ENCODE measurements around the gene PDE4B.

Gene PDE4B

GRCh38 chr1:65910432-65910831 is 117.7 kb downstream of the PDE4B start:
- Histone ChIP-seq H3K4me3 (ENCODE audit: low read length) (no peak overlapping the region), H3K9me3 (ENCODE audit: control insufficient read depth, insufficient read depth, low read length) (no peaks in the 10 kb centered on the region), H3K27ac (ENCODE audit: low read length) (no peak overlapping the region), H3K27me3 (ENCODE audit: control insufficient read depth, insufficient read depth, low read length) (no peaks in the 10 kb centered on the region), H3K36me3 (ENCODE audit: control insufficient read depth, insufficient read depth, low read length) (no peaks in the 10 kb centered on the region), H3K4me1 (ENCODE audit: control insufficient read depth, insufficient read depth, low read length) (0 out of 2 replicates have a peak, but pooled peaks cover 1% of the 10 kb centered on the region)
- DNase-seq (ENCODE audit: low read depth, low spot score), result no peak
- no CpG with 5 or more reads among the region's 2 CpGs for WGBS (ENCODE audit: insufficient coverage, insufficient read length)

DNA sequence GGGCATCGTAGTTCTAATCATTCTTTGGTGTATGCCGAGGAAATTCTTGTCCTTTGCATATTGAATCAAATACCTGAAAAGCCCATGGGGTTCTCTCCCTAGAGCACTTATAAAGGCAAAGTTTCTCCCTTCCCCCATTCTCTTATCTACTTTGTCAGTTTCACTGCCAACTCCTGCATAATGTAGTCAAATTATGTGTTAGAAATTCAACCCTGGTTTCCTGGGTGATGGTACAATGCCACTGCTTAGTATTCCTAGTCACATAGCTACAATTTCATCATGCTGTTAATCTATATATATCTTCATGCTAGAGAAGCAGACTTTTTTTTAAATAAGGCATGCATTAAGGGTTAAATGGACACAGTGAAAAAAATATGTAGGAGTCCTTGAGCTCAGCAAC is 119.0 kb downstream of the PDE4B start:
- H3K4me1 ChIP-seq (ENCODE audit: control insufficient read depth, insufficient read depth, low read length), result 0 out of 2 replicates have a peak, but pooled peaks cover 1% of the 10 kb centered on the region
- no peaks in the 10 kb centered on the region for H3K27me3 ChIP-seq (ENCODE audit: control insufficient read depth, insufficient read depth, low read length)
- no peak overlapping the region for H3K4me3 ChIP-seq (ENCODE audit: low read length)
- no peaks in the 10 kb centered on the region for H3K9me3 ChIP-seq (ENCODE audit: control insufficient read depth, insufficient read depth, low read length)
- WGBS (ENCODE audit: insufficient coverage, insufficient read length), result no CpG with 5 or more reads among the region's 2 CpGs
- no peak overlapping the region for H3K27ac ChIP-seq (ENCODE audit: low read length)
- DNase-seq (ENCODE audit: low read depth, low spot score), result no peak
- H3K36me3 ChIP-seq (ENCODE audit: control insufficient read depth, insufficient read depth, low read length), result no peaks in the 10 kb centered on the region

- no CpG with 5 or more reads among the region's 4 CpGs for WGBS (ENCODE audit: insufficient coverage, insufficient read length)
- DNase-seq (ENCODE audit: low read depth, low spot score), result no peak
Measured at GRCh38 chr1:65918564-65918963, 125.9 kb downstream of the PDE4B start.

GRCh38 chr1:65921446-65921845 is 128.8 kb downstream of the PDE4B start:
- no peak for DNase-seq (ENCODE audit: low read depth, low spot score)
- no peaks in the 10 kb centered on the region for H3K27me3 ChIP-seq (ENCODE audit: control insufficient read depth, insufficient read depth, low read length)
- no peaks in the 10 kb centered on the region for H3K36me3 ChIP-seq (ENCODE audit: control insufficient read depth, insufficient read depth, low read length)
- H3K4me1 ChIP-seq (ENCODE audit: control insufficient read depth, insufficient read depth, low read length), result no peaks in the 10 kb centered on the region
- WGBS (ENCODE audit: insufficient coverage, insufficient read length), result no CpG with 5 or more reads among the region's 4 CpGs
- no peak overlapping the region for H3K4me3 ChIP-seq (ENCODE audit: low read length)
- no peak overlapping the region for H3K27ac ChIP-seq (ENCODE audit: low read length)
- no peaks in the 10 kb centered on the region for H3K9me3 ChIP-seq (ENCODE audit: control insufficient read depth, insufficient read depth, low read length)

More at GRCh38 chr1:65918564-65918963, 125.9 kb downstream of the PDE4B start:
- H3K4me1 ChIP-seq (ENCODE audit: control insufficient read depth, insufficient read depth, low read length), result no peaks in the 10 kb centered on the region
- H3K4me3 ChIP-seq (ENCODE audit: low read length), result no peak overlapping the region
- H3K27me3 ChIP-seq (ENCODE audit: control insufficient read depth, insufficient read depth, low read length), result no peaks in the 10 kb centered on the region
- no peaks in the 10 kb centered on the region for H3K9me3 ChIP-seq (ENCODE audit: control insufficient read depth, insufficient read depth, low read length)
- no peak overlapping the region for H3K27ac ChIP-seq (ENCODE audit: low read length)
- no peaks in the 10 kb centered on the region for H3K36me3 ChIP-seq (ENCODE audit: control insufficient read depth, insufficient read depth, low read length)

- Histone ChIP-seq H3K27me3 (ENCODE audit: control insufficient read depth, insufficient read depth, low read length) (no peaks in the 10 kb centered on the region), H3K36me3 (ENCODE audit: control insufficient read depth, insufficient read depth, low read length) (no peaks in the 10 kb centered on the region), H3K27ac (ENCODE audit: low read length) (no peak overlapping the region), H3K4me1 (ENCODE audit: control insufficient read depth, insufficient read depth, low read length) (no peaks in the 10 kb centered on the region), H3K9me3 (ENCODE audit: control insufficient read depth, insufficient read depth, low read length) (no peaks in the 10 kb centered on the region), H3K4me3 (ENCODE audit: low read length) (no peak overlapping the region)
- no peak for DNase-seq (ENCODE audit: low read depth, low spot score)
Measured at GRCh38 chr1:65924471-65924870, 131.8 kb downstream of the PDE4B start.

DNA sequence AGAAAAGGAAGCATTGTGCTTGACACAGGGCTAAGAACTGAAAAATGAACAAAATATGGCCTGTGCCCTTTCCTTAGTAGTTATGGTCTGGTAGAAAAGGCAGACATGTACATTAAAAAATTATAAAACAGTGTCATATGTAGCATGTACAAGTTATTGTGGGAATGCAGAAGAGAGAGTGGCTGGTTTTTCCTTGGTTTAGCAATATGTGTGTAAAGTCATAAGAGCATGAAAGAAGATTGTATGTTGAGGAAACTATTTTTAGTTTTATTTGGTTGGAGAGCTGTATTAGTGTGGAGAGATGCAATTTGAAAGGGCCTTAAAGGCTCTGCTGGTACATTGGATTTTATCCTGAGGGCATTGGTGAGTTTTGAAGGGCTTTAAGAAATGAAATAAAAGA is 145.8 kb downstream of the PDE4B start:
- no peaks in the 10 kb centered on the region for H3K27me3 ChIP-seq (ENCODE audit: control insufficient read depth, insufficient read depth, low read length)
- H3K4me3 ChIP-seq (ENCODE audit: low read length), result no peak overlapping the region
- H3K36me3 ChIP-seq (ENCODE audit: control insufficient read depth, insufficient read depth, low read length), result no peaks in the 10 kb centered on the region
- H3K9me3 ChIP-seq (ENCODE audit: control insufficient read depth, insufficient read depth, low read length), result no peaks in the 10 kb centered on the region
- no peak overlapping the region for H3K27ac ChIP-seq (ENCODE audit: low read length)
- no peaks in the 10 kb centered on the region for H3K4me1 ChIP-seq (ENCODE audit: control insufficient read depth, insufficient read depth, low read length)
- no peak for DNase-seq (ENCODE audit: low read depth, low spot score)

DNA sequence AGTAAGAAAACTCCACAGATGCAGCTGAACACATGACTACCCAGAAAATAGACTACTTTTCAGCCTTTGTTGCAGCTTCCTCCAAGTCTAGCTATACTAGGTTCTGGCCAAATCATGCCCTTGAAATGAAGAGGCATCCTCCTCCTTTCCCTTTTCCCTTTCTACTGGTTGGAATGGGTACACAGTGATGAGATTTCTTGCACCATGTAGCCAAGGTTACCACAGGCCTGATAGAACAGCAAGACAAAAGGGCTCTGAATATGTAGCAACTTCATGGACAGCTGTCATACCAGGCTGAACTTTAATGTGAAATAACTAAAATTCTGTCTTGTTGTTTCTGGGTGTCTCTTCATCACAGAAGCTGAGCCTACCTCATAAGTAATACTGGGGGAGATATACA is 146.5 kb downstream of the PDE4B start:
- Histone ChIP-seq H3K9me3 (ENCODE audit: control insufficient read depth, insufficient read depth, low read length) (no peaks in the 10 kb centered on the region), H3K27me3 (ENCODE audit: control insufficient read depth, insufficient read depth, low read length) (no peaks in the 10 kb centered on the region), H3K4me1 (ENCODE audit: control insufficient read depth, insufficient read depth, low read length) (no peaks in the 10 kb centered on the region), H3K4me3 (ENCODE audit: low read length) (no peak overlapping the region), H3K36me3 (ENCODE audit: control insufficient read depth, insufficient read depth, low read length) (no peaks in the 10 kb centered on the region), H3K27ac (ENCODE audit: low read length) (no peak overlapping the region)
- DNase-seq (ENCODE audit: low read depth, low spot score), result no peak

DNA sequence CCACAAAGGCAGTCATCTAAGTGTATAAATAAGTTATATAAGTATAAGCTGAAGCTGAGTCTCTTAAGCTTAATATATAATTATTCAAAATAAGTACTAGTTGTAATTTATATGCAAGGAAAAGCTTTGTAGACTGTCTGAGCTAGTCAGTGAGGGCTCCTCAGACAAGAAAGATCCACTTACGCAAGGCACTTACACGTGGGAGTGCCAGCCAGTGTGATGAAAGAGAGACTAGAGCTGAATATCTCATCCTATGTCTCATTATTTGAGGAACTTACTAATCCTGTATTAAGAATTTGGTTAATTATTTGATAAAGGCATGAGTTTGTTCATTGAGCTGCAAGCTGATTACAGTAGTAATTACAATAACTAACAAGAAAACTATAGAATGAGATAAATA is 146.9 kb downstream of the PDE4B start:
- H3K27me3 ChIP-seq (ENCODE audit: control insufficient read depth, insufficient read depth, low read length), result no peaks in the 10 kb centered on the region
- WGBS (ENCODE audit: insufficient coverage, insufficient read length), result no CpG with 5 or more reads among the region's 2 CpGs
- no peak for DNase-seq (ENCODE audit: low read depth, low spot score)
- no peak overlapping the region for H3K4me3 ChIP-seq (ENCODE audit: low read length)
- H3K36me3 ChIP-seq (ENCODE audit: control insufficient read depth, insufficient read depth, low read length), result no peaks in the 10 kb centered on the region
- no peaks in the 10 kb centered on the region for H3K4me1 ChIP-seq (ENCODE audit: control insufficient read depth, insufficient read depth, low read length)
- no peaks in the 10 kb centered on the region for H3K9me3 ChIP-seq (ENCODE audit: control insufficient read depth, insufficient read depth, low read length)
- no peak overlapping the region for H3K27ac ChIP-seq (ENCODE audit: low read length)

- Histone ChIP-seq H3K9me3 (ENCODE audit: control insufficient read depth, insufficient read depth, low read length) (no peaks in the 10 kb centered on the region), H3K27me3 (ENCODE audit: control insufficient read depth, insufficient read depth, low read length) (no peaks in the 10 kb centered on the region), H3K4me3 (ENCODE audit: low read length) (no peak overlapping the region), H3K27ac (ENCODE audit: low read length) (no peak overlapping the region), H3K4me1 (ENCODE audit: control insufficient read depth, insufficient read depth, low read length) (no peaks in the 10 kb centered on the region), H3K36me3 (ENCODE audit: control insufficient read depth, insufficient read depth, low read length) (no peaks in the 10 kb centered on the region)
- WGBS (ENCODE audit: insufficient coverage, insufficient read length), result 100% methylated on average over 4 of the region's 4 CpGs
- DNase-seq (ENCODE audit: low read depth, low spot score), result no peak
Measured at GRCh38 chr1:65940126-65940525, 147.4 kb downstream of the PDE4B start.

GRCh38 chr1:65942476-65942875 is 149.8 kb downstream of the PDE4B start:
- no peaks in the 10 kb centered on the region for H3K36me3 ChIP-seq (ENCODE audit: control insufficient read depth, insufficient read depth, low read length)
- H3K27me3 ChIP-seq (ENCODE audit: control insufficient read depth, insufficient read depth, low read length), result no peaks in the 10 kb centered on the region
- no peak overlapping the region for H3K27ac ChIP-seq (ENCODE audit: low read length)
- H3K9me3 ChIP-seq (ENCODE audit: control insufficient read depth, insufficient read depth, low read length), result no peaks in the 10 kb centered on the region
- no peak for DNase-seq (ENCODE audit: low read depth, low spot score)
- WGBS (ENCODE audit: insufficient coverage, insufficient read length), result no CpG with 5 or more reads among the region's 1 CpG
- H3K4me3 ChIP-seq (ENCODE audit: low read length), result no peak overlapping the region
- no peaks in the 10 kb centered on the region for H3K4me1 ChIP-seq (ENCODE audit: control insufficient read depth, insufficient read depth, low read length)

GRCh38 chr1:65946376-65946775 is 153.7 kb downstream of the PDE4B start:
- H3K36me3 ChIP-seq (ENCODE audit: control insufficient read depth, insufficient read depth, low read length), result no peaks in the 10 kb centered on the region
- H3K4me1 ChIP-seq (ENCODE audit: control insufficient read depth, insufficient read depth, low read length), result no peaks in the 10 kb centered on the region
- no peak for DNase-seq (ENCODE audit: low read depth, low spot score)
- H3K4me3 ChIP-seq (ENCODE audit: low read length), result no peak overlapping the region
- no peak overlapping the region for H3K27ac ChIP-seq (ENCODE audit: low read length)
- WGBS (ENCODE audit: insufficient coverage, insufficient read length), result no CpG with 5 or more reads among the region's 1 CpG
- H3K27me3 ChIP-seq (ENCODE audit: control insufficient read depth, insufficient read depth, low read length), result no peaks in the 10 kb centered on the region
- H3K9me3 ChIP-seq (ENCODE audit: control insufficient read depth, insufficient read depth, low read length), result no peaks in the 10 kb centered on the region
